ENCODE measurements around the gene FMR1. TPM values are rescaled to one million over a fixed set of nuclear protein-coding genes. Genes with fewer than 3 reads are reported as not detected.

Gene FMR1
- total RNA-seq, 1 experiment from 2014 or later, result 61.9 TPM

- Mint-ChIP-seq H3K27me3 (ENCODE audit: unreplicated experiment) (no peaks in the 10 kb centered on the region), H3K27ac (ENCODE audit: unreplicated experiment) (no peak overlapping the region), H3K4me1 (ENCODE audit: low read depth, unreplicated experiment) (no peaks in the 10 kb centered on the region), H3K9me3 (ENCODE audit: low read depth, unreplicated experiment) (no peaks in the 10 kb centered on the region), H3K36me3 (ENCODE audit: insufficient read depth, unreplicated experiment) (no peaks in the 10 kb centered on the region), H3K4me3 (ENCODE audit: low read depth, unreplicated experiment) (no peak overlapping the region)
- TF ChIP-seq, protein P1, sequence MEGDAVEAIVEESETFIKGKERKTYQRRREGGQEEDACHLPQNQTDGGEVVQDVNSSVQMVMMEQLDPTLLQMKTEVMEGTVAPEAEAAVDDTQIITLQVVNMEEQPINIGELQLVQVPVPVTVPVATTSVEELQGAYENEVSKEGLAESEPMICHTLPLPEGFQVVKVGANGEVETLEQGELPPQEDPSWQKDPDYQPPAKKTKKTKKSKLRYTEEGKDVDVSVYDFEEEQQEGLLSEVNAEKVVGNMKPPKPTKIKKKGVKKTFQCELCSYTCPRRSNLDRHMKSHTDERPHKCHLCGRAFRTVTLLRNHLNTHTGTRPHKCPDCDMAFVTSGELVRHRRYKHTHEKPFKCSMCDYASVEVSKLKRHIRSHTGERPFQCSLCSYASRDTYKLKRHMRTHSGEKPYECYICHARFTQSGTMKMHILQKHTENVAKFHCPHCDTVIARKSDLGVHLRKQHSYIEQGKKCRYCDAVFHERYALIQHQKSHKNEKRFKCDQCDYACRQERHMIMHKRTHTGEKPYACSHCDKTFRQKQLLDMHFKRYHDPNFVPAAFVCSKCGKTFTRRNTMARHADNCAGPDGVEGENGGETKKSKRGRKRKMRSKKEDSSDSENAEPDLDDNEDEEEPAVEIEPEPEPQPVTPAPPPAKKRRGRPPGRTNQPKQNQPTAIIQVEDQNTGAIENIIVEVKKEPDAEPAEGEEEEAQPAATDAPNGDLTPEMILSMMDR (IDR thresholded peaks at IDR 0.05; ENCODE audit: unreplicated experiment), result no peak
- CTCF ChIA-PET, result no interaction called here
- DNase-seq, result no peak
- intact Hi-C loops (cut with micrococcal nuclease; ENCODE audit: unreplicated experiment), result no loop called here
- BruUV-seq (replicated peaks), result no TSS peak
These were observed 17.3 kb upstream of the FMR1 start for GRCh38 chrX:147894366-147894963.

DNA sequence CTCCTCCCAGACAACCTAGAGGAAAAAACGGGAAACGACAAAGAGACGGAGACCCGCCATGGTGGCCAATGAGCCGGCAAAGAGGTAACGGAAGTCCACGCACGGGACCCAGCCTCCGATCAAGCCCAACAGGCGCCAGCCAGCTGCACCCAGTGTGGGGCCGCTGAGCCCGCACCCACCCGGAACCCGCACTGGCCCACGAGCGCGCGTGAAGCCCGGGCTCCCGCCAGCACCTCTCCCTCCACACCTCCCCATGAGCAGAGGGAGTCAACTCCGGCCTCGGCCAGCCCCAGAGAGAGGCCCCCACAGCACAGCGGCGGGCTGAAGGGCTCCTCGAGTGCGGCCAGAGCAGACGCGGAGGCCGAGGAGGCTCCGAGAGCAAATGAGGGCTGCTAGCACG is 14.6 kb upstream of the FMR1 start:
- no peak for DNase-seq
- H3K4me3 Mint-ChIP-seq (ENCODE audit: low read depth, unreplicated experiment), result no peak overlapping the region
- TF ChIP-seq, protein P1 (IDR thresholded peaks at IDR 0.05; ENCODE audit: unreplicated experiment), result no peak
- no peaks in the 10 kb centered on the region for H3K9me3 Mint-ChIP-seq (ENCODE audit: low read depth, unreplicated experiment)
- BruUV-seq (replicated peaks), result no TSS peak
- H3K27ac Mint-ChIP-seq (ENCODE audit: unreplicated experiment), result no peak overlapping the region
- H3K4me1 Mint-ChIP-seq (ENCODE audit: low read depth, unreplicated experiment), result no peaks in the 10 kb centered on the region
- no peaks in the 10 kb centered on the region for H3K27me3 Mint-ChIP-seq (ENCODE audit: unreplicated experiment)
- intact Hi-C loops (cut with micrococcal nuclease; ENCODE audit: unreplicated experiment), result no loop called here
- CTCF ChIA-PET, result no interaction called here
- no peaks in the 10 kb centered on the region for H3K36me3 Mint-ChIP-seq (ENCODE audit: insufficient read depth, unreplicated experiment)

DNA sequence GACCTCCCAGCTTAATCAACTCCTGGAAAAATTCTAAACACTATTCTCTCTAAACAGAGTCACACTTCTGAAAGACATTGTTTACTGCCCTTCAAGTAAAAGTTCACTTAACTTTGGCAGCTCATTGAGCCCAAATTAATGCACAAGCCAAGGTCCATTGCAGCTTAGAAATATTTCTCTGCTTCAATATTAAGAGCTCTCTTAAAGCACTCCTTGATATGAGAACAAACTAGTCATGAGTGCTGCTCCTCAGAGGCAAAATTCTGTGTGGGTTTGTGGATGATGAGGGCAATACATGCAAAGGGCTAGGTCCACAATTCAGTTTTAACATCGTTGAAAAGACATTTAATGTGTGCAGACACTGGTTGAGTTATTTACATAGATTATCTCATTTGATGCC is 12.8 kb upstream of the FMR1 start:
- H3K9me3 Mint-ChIP-seq (ENCODE audit: low read depth, unreplicated experiment), result no peaks in the 10 kb centered on the region
- BruUV-seq (replicated peaks), result no TSS peak
- no peak for DNase-seq
- TF ChIP-seq, protein P1 (IDR thresholded peaks at IDR 0.05; ENCODE audit: unreplicated experiment), result no peak
- no peaks in the 10 kb centered on the region for H3K36me3 Mint-ChIP-seq (ENCODE audit: insufficient read depth, unreplicated experiment)
- H3K27me3 Mint-ChIP-seq (ENCODE audit: unreplicated experiment), result no peaks in the 10 kb centered on the region
- CTCF ChIA-PET, result no interaction called here
- H3K27ac Mint-ChIP-seq (ENCODE audit: unreplicated experiment), result no peak overlapping the region
- H3K4me1 Mint-ChIP-seq (ENCODE audit: low read depth, unreplicated experiment), result no peaks in the 10 kb centered on the region
- intact Hi-C loops (cut with micrococcal nuclease; ENCODE audit: unreplicated experiment), result no loop called here
- H3K4me3 Mint-ChIP-seq (ENCODE audit: low read depth, unreplicated experiment), result no peak overlapping the region

DNA sequence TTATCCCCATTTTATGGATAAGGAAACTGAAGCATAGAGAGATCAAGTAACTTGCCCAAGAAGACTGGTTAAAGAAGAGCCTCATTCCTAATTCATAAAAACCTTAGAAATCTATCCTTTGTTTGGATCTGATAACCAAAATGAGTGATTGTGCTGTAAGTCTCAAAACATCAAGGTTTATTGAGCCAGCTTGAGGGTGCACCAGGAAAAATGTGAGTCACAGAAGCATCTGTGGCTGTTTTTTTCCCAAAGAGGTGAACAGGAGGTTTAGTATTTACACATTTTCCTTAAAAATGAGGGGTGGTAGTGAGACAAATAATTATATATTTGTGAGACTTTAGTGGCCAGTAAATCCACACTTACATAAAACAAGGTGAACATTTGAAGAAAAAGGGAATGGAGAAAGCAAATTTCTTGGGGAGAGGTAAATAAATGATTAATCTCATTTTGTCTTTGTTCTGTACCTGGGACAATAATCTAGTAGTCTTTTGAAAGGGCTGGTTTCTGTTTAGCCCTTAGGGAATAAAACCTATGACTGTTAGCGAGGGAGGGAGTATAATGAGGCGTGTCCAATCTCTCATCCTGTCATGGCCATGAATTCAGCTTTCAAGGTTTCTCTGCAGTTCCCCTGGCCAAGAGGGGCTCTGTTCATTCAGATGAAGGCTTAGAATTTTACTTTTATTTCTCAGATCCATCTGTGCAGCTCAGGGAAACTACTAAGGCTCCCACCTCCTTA is 12.2 kb upstream of the FMR1 start:
- TF ChIP-seq, protein P1 (IDR thresholded peaks at IDR 0.05; ENCODE audit: unreplicated experiment), result no peak
- intact Hi-C loops (cut with micrococcal nuclease; ENCODE audit: unreplicated experiment), result no loop called here
- Mint-ChIP-seq H3K4me1 (ENCODE audit: low read depth, unreplicated experiment) (no peaks in the 10 kb centered on the region), H3K27me3 (ENCODE audit: unreplicated experiment) (no peaks in the 10 kb centered on the region), H3K4me3 (ENCODE audit: low read depth, unreplicated experiment) (no peak overlapping the region), H3K36me3 (ENCODE audit: insufficient read depth, unreplicated experiment) (no peaks in the 10 kb centered on the region), H3K27ac (ENCODE audit: unreplicated experiment) (no peak overlapping the region), H3K9me3 (ENCODE audit: low read depth, unreplicated experiment) (no peaks in the 10 kb centered on the region)
- no TSS peak for BruUV-seq (replicated peaks)
- CTCF ChIA-PET, result interaction anchor here (0.7 kb wide), 1 partner anchor 213 kb away, joined by 5 read pairs; no protein-coding TSS in a partner anchor
- no peak for DNase-seq

Measured in Calu3 (cell line).